ENCODE measurements around the gene CBR3. TPM values are rescaled to one million over a fixed set of nuclear protein-coding genes. Genes with fewer than 3 reads are reported as not detected.

Gene CBR3
- total and polyA plus RNA-seq, 9 of the 15 experiments (the other 6 are each of a cell fraction or from before 2014, with no cell fraction given) = not detected

DNA sequence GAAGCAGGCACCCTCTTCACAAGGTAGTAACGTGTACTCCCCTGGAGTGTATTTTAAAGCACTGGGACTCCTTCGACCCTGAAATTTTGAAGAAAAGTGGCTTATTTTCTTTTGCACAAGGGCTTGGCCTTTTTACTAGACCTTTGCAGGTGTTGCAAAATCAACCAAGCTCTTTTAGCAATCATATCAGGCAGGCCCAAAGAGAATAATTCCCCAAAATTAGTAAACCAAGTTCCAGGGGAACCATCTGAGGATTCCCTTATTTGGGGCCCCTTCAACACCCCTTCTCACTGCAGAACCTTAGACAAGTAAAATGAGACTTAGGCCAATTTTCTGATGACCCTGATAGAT, 36.7 kb upstream of the CBR3 start:
- no peak overlapping the region for H3K4me3 ChIP-seq
- H3K27ac ChIP-seq (ENCODE audit: extremely low read depth, low read depth, low read length) = peak overlapping the region; percentile 38; the same call in 1 of the 3 replicates
- in situ Hi-C loops (cut with MboI) = no loop called here
- no peaks in the 10 kb centered on the region for H3K9me1 ChIP-seq (ENCODE audit: control insufficient read depth, insufficient read depth, low read length)
- no peaks in the 10 kb centered on the region for H4K20me1 ChIP-seq (replicated peaks; ENCODE audit: control insufficient read depth, insufficient read depth, low read length)
- H3K4me2 ChIP-seq (ENCODE audit: insufficient read depth, low read length) = no peak overlapping the region
- H3K79me2 ChIP-seq (ENCODE audit: control insufficient read depth, insufficient read depth, low read length) = no peaks in the 10 kb centered on the region
- H2AFZ ChIP-seq (ENCODE audit: low read depth, low read length) = no peak overlapping the region
- no peak overlapping the region for H3K9ac ChIP-seq (ENCODE audit: insufficient read depth in 1 of 2, low read depth in 2 of 2, low read length in 2 of 2)
- no peaks in the 10 kb centered on the region for H3K36me3 ChIP-seq (ENCODE audit: control insufficient read depth, insufficient read depth, low read length)
- BruUV-seq (replicated peaks) = no TSS peak
- H3K4me1 ChIP-seq (replicated peaks in 1 of 2; ENCODE audit: control insufficient read depth in 2 of 2, insufficient read depth in 2 of 2, low read length in 2 of 2) = no peaks in the 10 kb centered on the region; a peak in 2 of 5 replicates
- ChIA-PET CTCF (ENCODE audit: low intra/inter-chr PET ratio) (no interaction called here), POLR2A (interaction anchor here (0.6 kb wide), 1 partner anchor 1283 kb away, joined by 3 read pairs; no protein-coding TSS in a partner anchor)
- 4% methylated on average over 2 of the region's 2 CpGs for WGBS (ENCODE audit: insufficient coverage, low coverage, missing lambda C conversion rate)
- TF ChIP-seq MAFG (tag; conservative IDR thresholded peaks at IDR 0.05) = no peak
- peak; percentile 45; the same call in 1 of the 2 replicates for TF ChIP-seq CEBPB (tag; IDR thresholded peaks at IDR 0.05)
- TF ChIP-seq WHSC1 (IDR thresholded peaks at IDR 0.05; ENCODE audit: low read length) = no peak
- peak; percentile 25; the same call in 1 of the 2 replicates for TF ChIP-seq CEBPG (CRISPR knock-in tag; IDR thresholded peaks at IDR 0.05)
- TF ChIP-seq CEBPG (tag; conservative IDR thresholded peaks at IDR 0.05 in 1 of 2, IDR thresholded peaks at IDR 0.05 in 1 of 2) = peak in 1 of 2 experiments; percentile 44; a peak in 1 of 4 replicates
- H3K9me3 ChIP-seq (replicated peaks; ENCODE audit: control insufficient read depth, insufficient read depth, low read depth, low read length) = peaks cover 8% of the 10 kb centered on the region
- peaks cover 0 to 2% of the 10 kb centered on the region in 2 experiments; a peak in 1 of 5 replicates for H3K27me3 ChIP-seq (ENCODE audit: control insufficient read depth in 2 of 2, insufficient read depth in 2 of 2, low read length in 2 of 2)
- no peak for DNase-seq (ENCODE audit: extremely low read depth in 1 of 4, low spot score in 3 of 4)
- intact Hi-C loops (cut with micrococcal nuclease) = no loop called here
- FAIRE-seq = no peak
- ATAC-seq = no peak

DNA sequence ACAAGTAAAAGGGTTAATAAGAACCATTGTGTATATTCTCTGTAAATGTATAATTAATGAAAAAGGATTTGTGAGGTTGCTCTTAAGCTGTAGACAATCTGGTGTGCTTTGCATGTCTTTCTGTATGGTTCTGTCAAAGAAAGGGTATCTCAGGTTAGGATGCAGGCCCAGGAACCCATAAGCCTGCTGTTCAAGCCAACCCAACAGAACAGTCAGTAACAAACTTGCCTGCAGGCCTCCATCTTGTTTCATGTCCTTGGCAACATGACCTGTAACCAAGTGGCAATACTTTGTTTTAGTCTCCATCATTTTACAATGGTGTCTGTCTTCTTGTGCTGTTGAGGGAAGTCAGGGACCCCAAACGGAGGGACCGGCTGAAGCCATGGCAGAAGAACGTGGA, 35.9 kb upstream of the CBR3 start:
- CTCF ChIA-PET (ENCODE audit: low intra/inter-chr PET ratio) = no interaction called here

More for the DNA sequence above, 35.9 kb upstream of the CBR3 start:
- Histone ChIP-seq H3K79me2 (ENCODE audit: control insufficient read depth, insufficient read depth, low read length) (no peaks in the 10 kb centered on the region), H3K4me2 (ENCODE audit: insufficient read depth, low read length) (no peak overlapping the region), H2AFZ (ENCODE audit: low read depth, low read length) (no peak overlapping the region), H3K27me3 (ENCODE audit: control insufficient read depth in 2 of 2, insufficient read depth in 2 of 2, low read length in 2 of 2) (peaks cover 0 to 2% of the 10 kb centered on the region in 2 experiments; a peak in 1 of 5 replicates), H3K9me3 (replicated peaks; ENCODE audit: control insufficient read depth, insufficient read depth, low read depth, low read length) (peaks cover under 1% of the 10 kb centered on the region), H4K20me1 (replicated peaks; ENCODE audit: control insufficient read depth, insufficient read depth, low read length) (no peaks in the 10 kb centered on the region), H3K4me3 (no peak overlapping the region), H3K4me1 (replicated peaks in 1 of 2; ENCODE audit: control insufficient read depth in 2 of 2, insufficient read depth in 2 of 2, low read length in 2 of 2) (no peaks in the 10 kb centered on the region; a peak in 2 of 5 replicates), H3K9ac (ENCODE audit: insufficient read depth in 1 of 2, low read depth in 2 of 2, low read length in 2 of 2) (no peak overlapping the region), H3K27ac (ENCODE audit: extremely low read depth, low read depth, low read length) (no peak overlapping the region), H3K9me1 (ENCODE audit: control insufficient read depth, insufficient read depth, low read length) (no peaks in the 10 kb centered on the region), H3K36me3 (ENCODE audit: control insufficient read depth, insufficient read depth, low read length) (no peaks in the 10 kb centered on the region)
- ATAC-seq (no peak), DNase-seq (ENCODE audit: extremely low read depth in 1 of 4, low spot score in 3 of 4) (no peak), FAIRE-seq (no peak)
- BruUV-seq (replicated peaks) = no TSS peak
- in situ Hi-C loops (cut with MboI) = no loop called here
- WGBS (ENCODE audit: insufficient coverage, low coverage, missing lambda C conversion rate) = 50% methylated on average over 3 of the region's 3 CpGs
- TF ChIP-seq FOXK2 (conservative IDR thresholded peaks at IDR 0.05 in 1 of 2, IDR thresholded peaks at IDR 0.05 in 1 of 2; ENCODE audit: low read depth in 2 of 2) (no peak), HCFC1 (IDR thresholded peaks at IDR 0.05; ENCODE audit: low read depth, low read length) (no peak), ZKSCAN1 (IDR thresholded peaks at IDR 0.05; ENCODE audit: low read depth, low read length) (no peak), DDX20 (tag; IDR thresholded peaks at IDR 0.05; ENCODE audit: low read depth) (no peak), JUND (IDR thresholded peaks at IDR 0.05; ENCODE audit: borderline replicate concordance, low read depth, low read length) (no peak), JUND (tag; IDR thresholded peaks at IDR 0.05; ENCODE audit: borderline replicate concordance, low read depth, low read length) (no peak), ZNF140 (CRISPR knock-in tag; IDR thresholded peaks at IDR 0.05) (no peak), YBX1 (IDR thresholded peaks at IDR 0.05) (no peak)
- TF ChIP-seq, protein P1, sequence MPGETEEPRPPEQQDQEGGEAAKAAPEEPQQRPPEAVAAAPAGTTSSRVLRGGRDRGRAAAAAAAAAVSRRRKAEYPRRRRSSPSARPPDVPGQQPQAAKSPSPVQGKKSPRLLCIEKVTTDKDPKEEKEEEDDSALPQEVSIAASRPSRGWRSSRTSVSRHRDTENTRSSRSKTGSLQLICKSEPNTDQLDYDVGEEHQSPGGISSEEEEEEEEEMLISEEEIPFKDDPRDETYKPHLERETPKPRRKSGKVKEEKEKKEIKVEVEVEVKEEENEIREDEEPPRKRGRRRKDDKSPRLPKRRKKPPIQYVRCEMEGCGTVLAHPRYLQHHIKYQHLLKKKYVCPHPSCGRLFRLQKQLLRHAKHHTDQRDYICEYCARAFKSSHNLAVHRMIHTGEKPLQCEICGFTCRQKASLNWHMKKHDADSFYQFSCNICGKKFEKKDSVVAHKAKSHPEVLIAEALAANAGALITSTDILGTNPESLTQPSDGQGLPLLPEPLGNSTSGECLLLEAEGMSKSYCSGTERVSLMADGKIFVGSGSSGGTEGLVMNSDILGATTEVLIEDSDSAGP (CRISPR knock-in tag; IDR thresholded peaks at IDR 0.05) = no peak
- intact Hi-C loops (cut with micrococcal nuclease) = no loop called here
- POLR2A ChIA-PET = no interaction called here

Data from K562 (cell line).